Ammon's horn (tissue), 1 donor: ENCODE results near the gene SPATS2.

Experiments
- DNase-seq: peaks from one replicate; pipeline ENCODE4 v3.0.0-alpha.2; 2016; ENCODE audit warnings: low spot score

Gene SPATS2

DNA sequence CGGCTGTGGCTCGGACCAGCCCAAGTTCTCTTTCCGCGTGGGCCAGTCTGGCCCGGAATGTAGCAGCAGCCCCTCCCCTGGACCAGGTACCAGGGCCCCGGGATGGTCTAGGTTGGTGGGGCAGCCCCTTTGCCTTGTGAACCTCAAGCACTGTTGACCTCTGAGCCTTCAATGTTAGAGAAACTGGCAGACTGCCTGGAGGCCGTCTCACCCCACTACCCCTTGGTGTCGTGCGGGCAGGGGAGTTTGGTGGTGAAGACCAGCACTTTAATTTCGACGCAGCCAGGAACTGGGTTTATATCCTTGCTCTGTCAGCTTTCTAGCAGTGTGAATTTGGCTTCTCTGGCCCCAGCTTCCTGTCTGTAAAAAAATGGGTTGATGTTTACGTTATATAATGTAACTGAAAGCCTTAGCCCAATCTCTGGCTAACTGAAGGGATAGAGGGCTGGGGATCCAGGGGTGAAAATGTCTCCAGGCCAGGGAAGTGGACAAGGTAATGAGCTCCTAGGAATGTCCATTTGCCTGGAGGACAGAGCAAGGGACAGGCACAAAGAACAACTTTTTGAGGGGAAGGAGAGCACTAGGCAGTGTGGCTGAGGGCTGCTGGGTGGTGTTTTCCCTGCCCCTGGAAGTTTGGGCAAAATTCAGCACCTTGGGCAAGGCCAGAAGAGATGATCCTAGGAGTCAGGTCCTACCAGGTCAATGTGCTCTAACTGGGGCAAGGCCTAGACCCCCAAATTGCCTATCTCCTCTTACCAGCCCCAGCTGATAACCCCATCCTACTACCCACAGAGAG lies 189.3 kb downstream of the SPATS2 start:
- DNase-seq: no peak

DNA sequence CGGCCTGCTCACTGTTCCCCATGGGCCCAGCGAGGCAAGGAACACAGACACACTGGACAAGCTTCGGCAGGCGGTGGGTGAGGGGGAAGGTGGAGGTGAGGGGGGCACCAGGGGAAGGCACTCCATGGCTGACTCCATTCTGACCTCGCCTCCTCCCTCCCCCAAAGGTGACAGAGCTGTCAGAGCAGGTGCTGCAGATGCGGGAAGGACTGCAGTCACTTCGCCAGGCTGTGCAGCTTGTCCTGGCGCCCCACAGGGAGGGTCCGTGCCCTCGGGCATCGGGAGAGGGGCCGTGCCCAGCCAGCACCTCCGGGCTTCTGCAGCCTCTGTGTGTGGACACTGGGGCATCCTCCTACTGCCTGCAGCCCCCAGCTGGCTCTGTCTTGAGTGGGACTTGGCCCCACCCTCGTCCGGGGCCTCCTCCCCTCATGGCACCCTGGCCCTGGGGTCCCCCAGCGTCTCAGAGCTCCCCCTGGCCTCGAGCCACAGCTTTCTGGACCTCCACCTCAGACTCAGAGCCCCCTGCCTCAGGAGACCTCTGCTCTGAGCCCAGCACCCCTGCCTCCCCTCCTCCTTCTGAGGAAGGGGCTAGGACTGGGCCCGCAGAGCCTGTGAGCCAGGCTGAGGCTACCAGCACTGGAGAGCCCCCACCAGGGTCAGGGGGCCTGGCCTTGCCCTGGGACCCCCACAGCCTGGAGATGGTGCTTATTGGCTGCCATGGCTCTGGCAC lies 190.1 kb downstream of the SPATS2 start:
- DNase-seq: no peak

DNA sequence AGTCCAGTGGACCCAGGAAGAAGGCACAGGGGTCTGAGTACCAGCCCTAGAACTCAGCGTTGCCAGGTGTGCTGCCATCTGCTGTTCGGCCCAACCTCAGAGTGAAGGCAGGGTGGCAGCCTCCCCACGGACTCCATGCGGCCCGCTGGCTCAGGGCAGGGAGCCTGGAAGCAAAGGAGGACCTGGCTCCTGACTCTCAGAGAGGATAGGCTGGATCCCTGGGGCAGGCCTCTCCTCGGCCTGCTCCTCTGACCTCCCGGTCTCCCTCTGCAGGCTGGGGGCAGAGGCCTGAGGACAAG lies 190.6 kb downstream of the SPATS2 start:
- no peak for DNase-seq

DNA sequence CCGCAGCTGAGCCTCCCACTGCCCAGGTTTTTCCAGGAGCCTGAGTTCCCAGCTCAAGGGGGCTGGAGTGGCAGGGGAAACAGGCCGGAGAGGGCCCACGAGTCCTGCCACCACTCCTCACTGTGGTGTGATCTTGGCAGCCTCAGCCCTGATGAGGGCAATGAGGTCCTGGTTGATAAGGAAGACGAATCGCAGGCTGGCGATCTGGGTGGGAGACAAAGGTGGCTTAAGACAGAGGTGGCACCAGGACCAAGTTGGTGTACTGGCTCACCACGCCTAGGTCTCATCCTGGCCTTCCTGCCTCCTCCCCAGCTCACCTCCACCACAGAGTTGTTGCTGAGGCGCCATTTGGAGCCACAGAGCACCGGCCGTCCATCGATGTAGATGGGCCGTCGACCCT lies 191.3 kb downstream of the SPATS2 start:
- no peak for DNase-seq

DNA sequence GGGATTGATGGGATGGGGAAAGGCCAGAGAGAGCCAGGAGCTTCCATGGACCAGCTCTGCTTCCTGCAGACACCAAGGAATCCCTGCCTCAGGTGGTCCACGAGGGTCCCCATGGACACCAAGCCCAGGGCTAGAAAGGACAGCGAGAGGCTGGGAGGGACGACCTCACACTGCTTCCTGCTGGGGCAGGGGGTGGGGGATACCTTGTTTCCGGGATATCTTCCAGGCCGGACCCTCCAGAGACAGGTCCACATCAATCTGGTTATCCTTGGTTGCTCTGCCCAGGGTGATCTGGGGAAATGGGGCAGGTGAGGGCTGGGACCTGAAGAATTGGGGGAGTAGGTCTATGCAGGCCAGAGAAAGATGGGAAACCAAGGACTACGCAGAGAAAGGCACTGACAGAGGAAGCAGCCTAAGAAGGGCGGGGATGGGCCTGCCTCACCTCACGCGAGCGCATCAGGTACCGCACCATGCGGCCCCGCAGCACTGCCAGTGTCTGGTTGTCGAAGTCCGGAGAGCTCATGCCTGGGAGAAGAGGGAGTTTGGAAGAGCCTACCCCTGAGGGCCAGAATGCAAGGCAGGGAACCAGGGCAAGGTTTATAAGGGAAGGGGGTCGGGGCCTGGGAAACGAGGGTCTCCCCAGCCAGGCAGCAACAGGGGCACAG lies 191.9 kb downstream of the SPATS2 start:
- no peak for DNase-seq

DNA sequence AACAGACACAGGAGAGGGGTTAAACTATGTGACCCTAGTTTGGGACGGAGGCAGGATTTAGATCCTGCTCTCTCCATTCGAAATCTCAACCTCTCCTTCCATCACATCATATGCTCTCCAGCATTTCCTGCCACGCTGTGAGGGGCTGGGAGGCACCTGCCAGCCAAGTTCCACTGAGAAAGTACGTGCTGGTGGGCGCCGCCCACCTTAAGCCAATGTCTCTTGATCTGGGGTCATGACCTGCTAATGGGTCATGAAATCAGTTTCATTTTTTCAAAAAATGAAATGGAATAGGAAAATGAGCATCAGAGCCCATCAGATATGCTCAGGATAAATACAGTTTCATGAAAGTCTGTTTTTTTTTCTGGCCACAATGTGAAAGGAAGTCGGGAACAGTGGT lies 193.4 kb downstream of the SPATS2 start:
- no peak for DNase-seq

DNA sequence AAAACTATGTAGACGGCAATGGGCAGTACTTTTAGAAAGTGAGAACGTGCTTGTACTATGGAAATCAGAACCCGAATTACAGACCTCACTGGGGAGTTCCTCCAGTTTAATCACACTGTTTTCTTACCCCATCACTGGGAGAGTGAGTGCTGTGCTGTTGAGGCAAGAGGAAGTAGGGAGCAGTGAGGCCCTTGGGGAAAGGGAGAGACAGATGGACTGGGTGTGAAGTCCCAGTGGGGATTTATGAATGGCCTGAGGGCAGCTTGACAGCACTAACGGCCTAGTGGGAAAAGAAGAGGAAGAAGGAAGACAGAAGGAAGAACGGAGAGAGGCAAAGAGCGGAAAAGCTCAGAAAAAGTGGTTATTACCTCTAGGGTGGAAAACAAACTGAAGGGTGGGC lies 195.0 kb downstream of the SPATS2 start:
- no peak for DNase-seq

DNA sequence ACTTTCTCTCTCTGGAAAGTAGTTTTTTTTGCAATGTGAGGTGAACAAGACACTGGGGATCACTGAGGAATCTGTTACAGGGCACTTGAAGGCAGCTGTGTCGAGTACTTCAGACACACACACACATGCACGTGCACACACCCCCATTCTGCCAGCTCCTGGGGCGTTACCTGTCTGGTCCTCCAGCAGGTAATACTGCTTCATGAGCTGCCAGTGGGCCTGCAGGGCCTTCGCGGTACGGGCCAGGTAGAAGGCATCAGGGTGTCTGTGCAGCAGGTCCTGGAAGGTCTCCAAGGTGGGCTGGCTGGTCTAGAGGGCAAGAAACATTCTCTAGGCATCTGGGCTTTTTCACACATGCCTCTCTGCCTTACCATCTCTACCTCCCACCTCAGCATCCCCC lies 195.6 kb downstream of the SPATS2 start:
- DNase-seq: no peak

DNA sequence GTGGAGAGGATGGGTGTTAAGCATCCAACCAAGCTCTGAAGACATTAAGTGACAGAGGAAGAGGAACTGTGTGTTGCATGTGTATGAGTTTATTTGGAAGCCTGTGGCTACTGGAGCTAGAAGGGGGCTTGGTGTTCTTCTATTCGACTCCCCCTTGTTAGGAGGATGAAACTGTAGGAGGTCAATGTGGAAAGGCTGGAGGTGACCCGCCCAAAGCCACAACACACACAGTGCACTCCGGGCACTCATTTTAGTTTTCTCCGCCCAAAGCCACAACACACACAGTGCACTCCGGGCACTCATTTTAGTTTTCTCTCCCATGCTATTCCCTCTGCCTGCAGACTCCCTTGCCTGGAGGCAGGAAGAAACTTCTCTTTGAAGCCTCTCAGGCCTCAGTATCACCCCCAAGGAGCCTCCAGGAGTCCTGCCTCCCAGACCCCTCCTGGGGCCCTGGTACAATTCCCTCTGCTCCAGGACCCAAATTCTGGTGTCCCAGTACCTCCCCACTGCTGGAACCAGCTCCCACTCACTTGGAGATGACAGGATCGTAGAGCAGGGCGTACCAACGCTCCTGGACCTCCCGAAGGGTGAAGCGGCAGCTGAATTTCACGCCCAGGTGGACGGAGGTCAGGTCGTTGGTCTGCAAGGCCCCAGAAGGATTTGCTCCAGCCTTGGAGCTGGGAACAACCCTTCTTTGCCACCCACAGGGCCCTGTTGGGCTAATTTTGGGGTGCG lies 196.9 kb downstream of the SPATS2 start:
- no peak for DNase-seq

DNA sequence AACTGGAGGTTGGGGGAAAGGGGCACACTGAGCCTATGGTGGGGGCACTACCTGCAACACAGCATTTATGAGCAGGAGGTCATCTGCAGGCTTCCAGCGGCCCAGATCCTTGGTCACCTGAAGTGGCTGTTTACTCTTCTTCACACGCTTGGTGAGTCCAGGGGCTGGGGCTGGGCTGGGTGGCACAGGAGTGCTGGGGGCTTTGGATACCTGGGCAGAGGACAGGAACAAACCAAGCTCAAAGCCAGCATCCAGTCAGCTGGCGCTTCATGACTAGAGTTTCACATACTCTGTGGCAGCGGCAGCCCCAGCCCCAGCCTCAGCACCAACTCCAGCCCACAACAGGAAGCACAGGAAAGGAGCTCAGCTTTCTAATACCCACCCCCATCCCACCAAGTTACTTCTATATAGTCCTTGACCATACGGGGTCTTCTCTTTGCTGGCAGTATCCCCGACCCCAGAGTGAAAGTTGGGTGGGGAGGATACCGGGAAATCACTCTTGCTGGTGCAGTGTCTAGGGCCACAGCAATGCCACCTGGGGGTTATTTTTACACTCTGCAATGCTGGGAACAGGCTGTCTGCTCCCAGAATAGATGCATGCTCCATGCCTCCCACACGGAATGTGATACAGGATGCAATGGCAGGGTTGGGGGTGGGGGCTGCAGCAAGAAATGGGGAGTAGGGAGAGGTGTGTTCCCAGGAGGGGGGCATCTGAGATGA lies 197.6 kb downstream of the SPATS2 start:
- peak; percentile 62 for DNase-seq

DNA sequence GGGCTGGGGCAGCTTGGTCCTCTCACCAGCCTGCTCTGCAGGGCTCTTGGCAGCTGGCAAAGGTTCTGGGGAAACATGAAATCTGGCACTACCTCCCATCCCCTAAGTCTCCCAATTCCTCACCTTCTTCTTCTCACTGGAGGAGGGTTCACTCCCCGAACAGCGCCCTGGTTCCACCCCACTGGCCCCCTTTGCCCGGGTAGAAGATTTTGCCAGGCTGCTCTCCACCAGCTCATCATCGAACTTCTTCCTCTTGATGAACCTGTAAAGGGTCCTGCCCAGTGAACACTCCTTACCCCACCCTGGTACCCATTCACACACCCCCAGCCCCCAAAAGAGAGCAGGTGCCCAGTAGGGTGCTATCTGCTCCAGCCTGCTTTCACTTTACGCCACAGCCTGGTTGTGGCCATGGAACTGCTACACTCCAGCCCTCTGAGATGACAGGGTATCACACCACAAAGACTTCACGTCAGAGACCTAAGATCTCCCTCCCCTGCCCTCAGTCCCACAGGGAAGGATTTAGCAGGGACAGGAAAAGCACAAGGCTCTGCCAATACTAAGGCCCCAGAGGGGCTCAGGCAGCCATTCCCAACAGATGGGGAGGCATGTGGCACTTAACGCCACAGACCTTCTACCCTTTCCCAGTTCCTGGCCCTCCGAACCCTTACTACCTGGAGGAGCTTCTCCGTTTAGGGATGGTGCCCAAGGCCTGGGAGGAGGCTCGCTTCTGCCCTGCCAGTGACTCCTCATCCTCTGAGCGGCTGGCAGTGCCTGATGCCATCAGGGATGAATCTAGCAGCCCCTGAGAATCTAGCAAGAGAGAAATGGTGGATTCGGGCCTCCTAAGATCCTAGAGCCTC lies 198.4 kb downstream of the SPATS2 start:
- DNase-seq: no peak

DNA sequence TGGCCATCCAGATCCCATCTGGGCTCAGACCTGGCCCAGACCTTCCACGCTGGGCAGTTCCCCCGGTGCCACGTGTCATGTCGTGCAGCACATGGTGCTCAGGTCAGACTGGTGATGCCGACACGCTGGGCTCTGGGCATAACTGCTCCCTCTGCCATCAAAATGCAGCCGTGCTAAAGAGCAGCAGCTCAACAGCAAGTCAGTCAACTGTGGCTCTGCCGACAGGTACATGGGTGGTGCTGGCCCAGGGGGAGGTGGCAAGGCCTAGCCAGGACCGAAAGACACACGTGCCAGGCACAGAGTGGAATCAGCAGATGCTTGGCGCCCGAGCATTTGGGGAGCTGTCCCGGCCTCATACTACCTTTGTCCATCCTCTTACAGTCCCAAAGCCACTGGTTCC lies 199.1 kb downstream of the SPATS2 start:
- DNase-seq: no peak

DNA sequence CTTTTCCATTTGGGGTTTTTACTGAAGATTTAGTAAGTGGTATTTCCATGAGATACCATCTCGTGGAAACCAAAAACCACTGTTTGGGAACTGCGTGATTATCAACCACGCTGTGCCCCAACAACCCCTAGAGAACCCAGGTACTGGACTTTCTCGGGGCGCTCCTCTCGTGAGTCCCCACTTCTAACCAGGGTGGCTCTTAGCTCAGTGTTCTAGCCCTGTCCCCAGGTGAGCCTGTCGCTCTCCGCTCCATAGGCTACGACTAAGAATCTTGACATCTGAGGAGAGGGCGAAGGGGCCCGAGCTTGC lies 200.0 kb downstream of the SPATS2 start:
- DNase-seq: no peak

DNA sequence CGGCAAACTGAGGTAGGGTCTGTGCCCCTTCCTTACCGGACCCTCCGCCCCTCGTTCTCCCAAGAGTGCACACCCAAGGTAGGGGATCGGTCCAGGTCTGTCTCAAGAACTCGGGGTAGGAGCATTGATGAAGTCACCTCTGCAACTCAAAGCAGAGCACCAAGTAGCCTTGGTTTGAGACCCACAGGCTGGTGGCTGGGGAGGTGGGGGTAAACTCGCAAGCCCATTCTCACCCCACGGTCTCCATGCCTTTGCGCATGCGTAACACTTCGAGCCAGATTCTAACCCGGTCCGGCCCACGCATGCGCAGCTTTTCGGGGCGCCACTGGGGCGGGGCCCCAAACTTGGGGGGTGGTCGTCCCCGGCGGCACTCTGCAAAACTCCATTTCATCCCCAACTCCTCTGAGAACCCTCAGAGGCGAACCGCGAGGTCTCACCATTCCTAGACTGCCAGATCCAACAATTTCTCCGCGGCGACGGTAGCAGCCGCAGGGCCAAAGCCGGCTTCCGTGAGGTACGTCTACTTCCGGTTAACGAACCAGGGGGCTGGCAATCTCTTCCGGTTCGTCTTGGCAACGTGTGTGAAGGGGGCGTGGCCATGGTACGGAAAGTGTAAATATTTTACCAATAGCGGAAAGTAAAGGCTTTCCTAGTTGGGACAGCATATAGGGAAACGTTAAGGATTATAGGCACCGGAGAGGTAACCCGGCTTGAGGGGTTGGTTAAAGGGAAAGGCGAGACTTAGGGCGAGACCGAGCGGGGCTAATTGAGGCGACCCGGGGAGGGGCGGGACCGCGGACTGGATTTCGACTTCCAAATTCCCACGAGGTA lies 200.6 kb downstream of the SPATS2 start, which contains the start of gene MCRS1:
TSS of gene MCRS1 (minus strand) at position 532 of the 831 bp plus-strand sequence. CDS start 1,411 bp downstream, outside the sequence.
- peak; percentile 94 for DNase-seq

DNA sequence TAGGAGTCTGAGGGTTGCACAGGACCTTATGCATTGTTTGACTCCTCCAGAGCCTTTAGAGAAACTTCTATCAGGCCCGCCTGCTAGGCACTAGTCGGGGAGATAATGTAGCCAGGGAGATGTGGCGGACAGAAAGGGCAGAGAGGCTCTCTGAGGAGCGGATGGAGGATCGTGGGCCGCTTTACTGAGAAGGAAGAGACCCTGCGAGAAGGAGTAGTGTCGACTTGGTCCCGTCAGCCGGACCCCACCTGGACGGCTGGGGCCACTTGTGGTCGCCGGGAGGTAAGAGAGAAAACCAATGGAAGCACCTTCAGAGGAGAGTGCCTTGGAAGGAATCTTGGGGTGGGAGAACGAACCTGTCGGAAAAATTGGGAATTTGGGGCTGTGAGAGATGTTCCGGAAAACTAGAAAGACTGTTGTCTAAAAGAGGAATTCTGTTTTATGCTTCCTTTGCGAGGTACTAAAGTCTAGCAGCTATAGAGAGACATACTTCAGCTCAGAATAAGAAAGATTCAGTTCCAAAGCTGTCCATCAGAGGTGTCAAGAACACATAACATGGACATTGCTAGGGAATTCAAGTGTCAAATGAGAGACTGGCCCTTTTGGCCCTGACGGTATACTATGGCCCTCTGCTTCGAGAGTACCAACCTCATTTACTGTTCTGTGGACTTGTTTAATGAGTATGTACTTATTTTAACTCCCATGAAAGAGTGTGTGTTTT lies 201.3 kb downstream of the SPATS2 start:
- no peak for DNase-seq
